Type B pancreatic cell (in vitro differentiated cells): ENCODE data around the gene VSNL1. TPM values are rescaled to one million over a fixed set of nuclear protein-coding genes. Genes with fewer than 3 reads are reported as not detected.
A peak's percentile ranks its signal among the peaks of the same experiment; 100 is the strongest.

Source experiments
- DNase-seq: peaks from one replicate; pipeline ENCODE4 v3.0.0; 2021; ENCODE audit warnings: mixed read lengths; ENCODE audit not compliant: unreplicated experiment; ENCODE audit errors: extremely low spot score
- H3K27ac Mint-ChIP-seq: 2 replicates; pipeline ENCODE4 v1.8.0; 2021; ENCODE audit warnings: mild to moderate bottlenecking, mixed read lengths
- H3K27me3 Mint-ChIP-seq: 2 replicates; pipeline ENCODE4 v1.8.0; 2021; ENCODE audit warnings: mixed read lengths
- H3K36me3 Mint-ChIP-seq: 2 replicates; pipeline ENCODE4 v1.8.0; 2021; ENCODE audit warnings: mixed read lengths
- H3K4me1 Mint-ChIP-seq: one replicate; pipeline ENCODE4 v1.8.0; 2021; ENCODE audit warnings: mixed read lengths; ENCODE audit not compliant: unreplicated experiment
- H3K4me3 Mint-ChIP-seq: 2 replicates; pipeline ENCODE4 v1.8.0; 2021; ENCODE audit warnings: mild to moderate bottlenecking, mixed read lengths
- H3K9me3 Mint-ChIP-seq: 2 replicates; pipeline ENCODE4 v1.8.0; 2021; ENCODE audit warnings: mixed read lengths
- total RNA-seq: library from RNA; stranded (reverse); gene quantifications from 2 replicates; pipeline ENCODE4 v1.2.1, GENCODE V29; 2021; ENCODE audit warnings: low replicate concordance
- TF ChIP-seq, protein P1 (sequence below): fragments of 200-600 bp; sonication (generic); conservative IDR thresholded peaks from 2 replicates; pipeline ENCODE4 v1.5.0; 2021; ENCODE audit warnings: antibody characterized with exemption, mild to moderate bottlenecking

VSNL1 gene
- total RNA-seq, 1 donor from 2014 or later = 4.6 TPM

DNA sequence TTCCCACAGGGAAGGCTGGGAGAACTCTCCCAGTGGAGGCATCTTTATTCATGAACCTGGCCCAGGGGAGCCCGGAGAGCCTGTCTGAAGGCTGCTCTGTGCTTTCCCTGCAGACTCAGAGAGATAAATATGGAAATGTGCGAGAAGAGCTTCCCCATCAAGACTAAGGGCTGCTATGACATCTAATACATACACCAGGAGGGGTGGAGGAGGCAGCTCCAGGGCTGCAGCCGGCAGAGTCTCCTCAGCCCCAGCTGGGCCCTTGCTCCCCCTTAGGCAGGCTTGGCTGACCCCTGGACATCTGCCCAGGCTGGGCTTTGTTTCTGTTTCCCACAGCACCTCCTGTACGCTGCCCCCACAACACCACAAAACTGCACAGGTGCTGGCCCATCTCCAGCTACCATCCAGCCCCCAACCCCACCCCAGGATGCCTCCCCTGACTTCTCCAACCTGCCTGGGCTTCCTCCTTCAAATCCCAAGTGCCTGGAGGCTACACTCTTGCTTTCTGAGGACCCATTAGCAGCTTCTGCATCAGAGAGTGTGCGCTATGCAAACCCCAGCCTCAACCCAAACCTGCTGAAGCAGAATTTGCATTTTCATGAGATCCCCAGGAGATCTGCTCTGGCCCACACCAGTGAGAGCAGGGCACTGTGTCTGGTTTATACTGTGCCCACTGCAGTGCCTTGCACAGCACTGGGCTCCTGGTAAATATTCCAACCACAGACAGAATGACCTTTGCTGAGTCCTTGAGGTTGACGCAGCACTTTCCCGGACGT is 96.8 kb downstream of the VSNL1 start:
- DNase-seq = no peak
- H3K9me3 Mint-ChIP-seq = no peaks in the 10 kb centered on the region
- H3K27me3 Mint-ChIP-seq = no peaks in the 10 kb centered on the region
- H3K4me3 Mint-ChIP-seq = no peak overlapping the region
- TF ChIP-seq, protein P1, sequence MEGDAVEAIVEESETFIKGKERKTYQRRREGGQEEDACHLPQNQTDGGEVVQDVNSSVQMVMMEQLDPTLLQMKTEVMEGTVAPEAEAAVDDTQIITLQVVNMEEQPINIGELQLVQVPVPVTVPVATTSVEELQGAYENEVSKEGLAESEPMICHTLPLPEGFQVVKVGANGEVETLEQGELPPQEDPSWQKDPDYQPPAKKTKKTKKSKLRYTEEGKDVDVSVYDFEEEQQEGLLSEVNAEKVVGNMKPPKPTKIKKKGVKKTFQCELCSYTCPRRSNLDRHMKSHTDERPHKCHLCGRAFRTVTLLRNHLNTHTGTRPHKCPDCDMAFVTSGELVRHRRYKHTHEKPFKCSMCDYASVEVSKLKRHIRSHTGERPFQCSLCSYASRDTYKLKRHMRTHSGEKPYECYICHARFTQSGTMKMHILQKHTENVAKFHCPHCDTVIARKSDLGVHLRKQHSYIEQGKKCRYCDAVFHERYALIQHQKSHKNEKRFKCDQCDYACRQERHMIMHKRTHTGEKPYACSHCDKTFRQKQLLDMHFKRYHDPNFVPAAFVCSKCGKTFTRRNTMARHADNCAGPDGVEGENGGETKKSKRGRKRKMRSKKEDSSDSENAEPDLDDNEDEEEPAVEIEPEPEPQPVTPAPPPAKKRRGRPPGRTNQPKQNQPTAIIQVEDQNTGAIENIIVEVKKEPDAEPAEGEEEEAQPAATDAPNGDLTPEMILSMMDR = no peak
- H3K27ac Mint-ChIP-seq = no peak overlapping the region
- H3K36me3 Mint-ChIP-seq = no peaks in the 10 kb centered on the region
- no peaks in the 10 kb centered on the region for H3K4me1 Mint-ChIP-seq

DNA sequence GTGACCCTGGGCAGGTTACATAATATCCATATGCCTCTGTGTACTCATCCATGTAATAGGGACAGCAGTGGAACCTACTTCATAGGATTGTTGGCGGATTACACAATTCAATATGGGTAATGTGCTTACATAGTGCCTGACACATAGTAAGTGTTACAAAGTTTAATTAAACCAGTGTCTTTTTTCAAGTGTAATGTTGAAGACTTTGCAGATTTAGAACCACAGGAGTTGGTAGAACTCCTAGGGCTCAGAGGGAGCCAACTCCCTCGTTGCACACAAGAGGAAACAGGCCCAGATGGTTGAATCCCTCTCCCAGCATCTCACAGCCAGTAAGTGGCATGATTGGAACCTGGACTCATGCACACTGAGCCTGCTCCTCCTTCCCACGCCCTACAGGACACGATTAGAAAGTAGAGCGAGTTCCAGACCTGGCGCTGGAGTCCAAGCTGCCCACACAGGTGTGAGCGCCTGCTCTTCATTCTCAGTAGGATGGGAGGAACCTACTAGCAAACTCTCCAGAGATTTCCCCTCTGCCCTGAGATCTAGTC is 97.8 kb downstream of the VSNL1 start:
- DNase-seq = no peak
- H3K4me1 Mint-ChIP-seq = no peaks in the 10 kb centered on the region
- H3K4me3 Mint-ChIP-seq = no peak overlapping the region
- no peaks in the 10 kb centered on the region for H3K9me3 Mint-ChIP-seq
- H3K27me3 Mint-ChIP-seq = no peaks in the 10 kb centered on the region
- H3K27ac Mint-ChIP-seq = no peak overlapping the region
- no peaks in the 10 kb centered on the region for H3K36me3 Mint-ChIP-seq
- TF ChIP-seq, protein P1 = no peak

DNA sequence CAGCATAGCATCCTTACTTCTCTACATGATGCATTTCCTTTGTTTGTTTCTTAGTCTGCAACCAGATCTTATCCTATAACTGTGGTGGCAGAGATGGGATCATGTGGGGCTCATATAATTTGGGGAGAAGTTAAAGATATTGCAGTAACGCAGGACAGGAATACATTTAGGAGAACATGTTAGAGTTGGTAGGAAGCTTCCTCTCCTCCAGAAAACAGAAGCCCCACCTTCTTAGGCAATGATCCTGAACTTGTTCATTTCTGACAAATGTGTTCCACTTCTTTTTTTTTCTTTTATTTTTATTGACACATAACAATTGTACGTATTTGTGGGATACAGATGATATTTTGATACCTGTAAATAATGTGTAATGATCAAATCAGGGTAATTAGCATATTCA is 99.9 kb downstream of the VSNL1 start:
- H3K9me3 Mint-ChIP-seq = no peaks in the 10 kb centered on the region
- no peaks in the 10 kb centered on the region for H3K36me3 Mint-ChIP-seq
- H3K4me1 Mint-ChIP-seq = no peaks in the 10 kb centered on the region
- DNase-seq = no peak
- no peak overlapping the region for H3K4me3 Mint-ChIP-seq
- H3K27me3 Mint-ChIP-seq = no peaks in the 10 kb centered on the region
- TF ChIP-seq, protein P1 = no peak
- no peak overlapping the region for H3K27ac Mint-ChIP-seq

DNA sequence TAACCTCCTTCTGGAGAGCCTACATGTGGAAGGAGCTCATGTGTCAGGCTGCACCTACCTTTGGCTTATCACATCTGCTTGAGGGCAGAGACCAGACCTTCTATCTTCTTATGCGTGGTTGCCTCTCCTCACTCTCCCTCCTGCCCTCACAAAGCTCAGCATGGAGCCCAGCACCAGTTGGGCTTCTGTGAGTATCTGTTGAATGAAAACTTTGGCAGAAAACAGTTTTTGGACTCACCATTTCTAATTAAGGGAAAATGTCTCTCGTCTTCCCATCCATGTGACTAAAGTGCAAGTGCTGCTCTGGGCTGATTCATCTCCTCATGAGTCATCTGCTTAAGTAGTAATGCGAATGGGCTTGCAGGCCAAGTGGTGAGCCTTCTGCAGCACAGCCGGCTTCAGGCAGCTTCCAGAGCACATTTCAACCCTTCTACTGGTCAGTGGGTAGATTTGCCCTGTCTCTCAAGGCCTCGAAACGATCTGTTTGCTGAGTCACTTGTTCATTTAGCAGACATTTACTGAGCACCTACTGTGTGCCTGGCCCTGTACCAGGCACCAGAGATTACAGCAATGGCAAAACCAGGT is 102.6 kb downstream of the VSNL1 start:
- no peaks in the 10 kb centered on the region for H3K36me3 Mint-ChIP-seq
- H3K4me1 Mint-ChIP-seq = peaks cover 5% of the 10 kb centered on the region
- H3K27ac Mint-ChIP-seq = no peak overlapping the region
- TF ChIP-seq, protein P1 = no peak
- no peaks in the 10 kb centered on the region for H3K27me3 Mint-ChIP-seq
- no peak overlapping the region for H3K4me3 Mint-ChIP-seq
- H3K9me3 Mint-ChIP-seq = no peaks in the 10 kb centered on the region
- peak; percentile 11 for DNase-seq

DNA sequence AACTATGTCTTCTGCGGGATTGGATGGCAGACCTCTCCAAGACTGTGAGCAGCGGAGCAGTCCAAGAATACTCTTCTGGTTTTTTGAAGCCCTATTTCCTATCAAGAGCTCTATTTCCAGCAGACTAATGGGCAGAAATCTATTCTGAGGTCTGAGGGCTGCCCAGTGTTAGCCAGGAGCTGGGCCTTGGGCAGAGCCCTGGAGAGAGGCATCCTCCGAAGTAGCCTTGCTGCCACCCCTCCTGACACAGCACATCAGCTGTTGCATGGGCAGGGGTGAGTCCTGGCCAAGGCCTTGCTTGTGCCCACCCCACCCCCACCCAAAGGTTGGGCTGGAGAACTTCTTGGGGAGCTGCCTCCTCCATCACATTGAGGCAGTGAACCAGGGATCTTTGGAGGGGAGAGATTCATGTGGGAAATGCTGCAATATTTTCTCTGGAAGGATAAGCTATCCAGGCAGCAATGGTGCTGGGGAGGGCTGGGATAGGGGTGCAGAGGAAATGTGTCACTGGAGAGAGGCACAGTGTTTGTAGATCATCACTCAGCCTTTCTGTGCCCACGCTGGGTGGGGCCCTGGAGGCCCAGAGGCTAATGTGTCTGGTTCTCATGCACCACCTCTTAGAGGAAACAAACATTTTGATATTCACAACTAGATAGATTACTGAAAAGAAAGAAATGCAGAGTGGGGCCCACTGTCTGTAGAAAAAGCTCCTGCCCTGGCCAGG is 104.7 kb downstream of the VSNL1 start:
- no peaks in the 10 kb centered on the region for H3K36me3 Mint-ChIP-seq
- H3K9me3 Mint-ChIP-seq = no peaks in the 10 kb centered on the region
- H3K27ac Mint-ChIP-seq = no peak overlapping the region
- H3K4me3 Mint-ChIP-seq = no peak overlapping the region
- TF ChIP-seq, protein P1 = no peak
- no peak for DNase-seq
- peaks cover 5% of the 10 kb centered on the region for H3K4me1 Mint-ChIP-seq
- no peaks in the 10 kb centered on the region for H3K27me3 Mint-ChIP-seq
